Measurements from ENCODE around the gene SPON1.

Gene SPON1

GRCh38 chr11:13993096-13993765, 30.7 kb downstream of the SPON1 start:
- H3K4me3 ChIP-seq, result no peak overlapping the region
- no peak for DNase-seq
- no peak overlapping the region for H3K27ac ChIP-seq
- intact Hi-C loops (cut with DNase I; ENCODE audit: low total_unique reads), result no loop called here
- H3K9me3 ChIP-seq, result no peaks in the 10 kb centered on the region
- no peaks in the 10 kb centered on the region for H3K36me3 ChIP-seq
- no peaks in the 10 kb centered on the region for H3K27me3 ChIP-seq
- no peak for TF ChIP-seq CTCF (IDR thresholded peaks at IDR 0.05)
- no peaks in the 10 kb centered on the region for H3K4me1 ChIP-seq

- H3K9me3 ChIP-seq, result peaks cover 0 to 5% (median 0%) of the 10 kb centered on the region in 3 donors
- intact Hi-C loops (cut with DNase I; ENCODE audit: low total_unique reads), result no loop called here
- TF ChIP-seq CTCF (IDR thresholded peaks at IDR 0.05), result no peak
- H3K4me3 ChIP-seq, result no peak overlapping the region
- no peaks in the 10 kb centered on the region for H3K36me3 ChIP-seq
- no peaks in the 10 kb centered on the region for H3K27me3 ChIP-seq
- no peak for DNase-seq
- no peak overlapping the region for H3K27ac ChIP-seq
- no peaks in the 10 kb centered on the region for H3K4me1 ChIP-seq
Measured at GRCh38 chr11:13997881-13998280, 35.4 kb downstream of the SPON1 start.

- Histone ChIP-seq H3K4me3 (no peak overlapping the region), H3K27me3 (no peaks in the 10 kb centered on the region), H3K27ac (no peak overlapping the region), H3K4me1 (no peaks in the 10 kb centered on the region), H3K9me3 (peaks cover 0 to 5% (median 0%) of the 10 kb centered on the region in 3 donors), H3K36me3 (no peaks in the 10 kb centered on the region)
- DNase-seq, result no peak
- intact Hi-C loops (cut with DNase I; ENCODE audit: low total_unique reads), result no loop called here
- TF ChIP-seq CTCF (IDR thresholded peaks at IDR 0.05), result no peak
Measured at GRCh38 chr11:13999704-14000103, 37.2 kb downstream of the SPON1 start.

GRCh38 chr11:14001597-14001996, 39.1 kb downstream of the SPON1 start:
- DNase-seq, result no peak
- H3K4me1 ChIP-seq, result no peaks in the 10 kb centered on the region
- H3K9me3 ChIP-seq, result peaks cover 0 to 5% (median 0%) of the 10 kb centered on the region in 3 donors
- no peak for TF ChIP-seq CTCF (IDR thresholded peaks at IDR 0.05)
- H3K27ac ChIP-seq, result no peak overlapping the region
- H3K4me3 ChIP-seq, result no peak overlapping the region
- intact Hi-C loops (cut with DNase I; ENCODE audit: low total_unique reads), result no loop called here
- H3K36me3 ChIP-seq, result no peaks in the 10 kb centered on the region
- no peaks in the 10 kb centered on the region for H3K27me3 ChIP-seq

GRCh38 chr11:14007566-14007965, 45.0 kb downstream of the SPON1 start:
- TF ChIP-seq CTCF (IDR thresholded peaks at IDR 0.05), result no peak
- DNase-seq, result no peak
- intact Hi-C loops (cut with DNase I; ENCODE audit: low total_unique reads), result no loop called here
- Histone ChIP-seq H3K27ac (no peak overlapping the region), H3K9me3 (no peaks in the 10 kb centered on the region), H3K36me3 (no peaks in the 10 kb centered on the region), H3K4me1 (no peaks in the 10 kb centered on the region), H3K4me3 (no peak overlapping the region), H3K27me3 (no peaks in the 10 kb centered on the region)

- no peak for DNase-seq
- H3K4me3 ChIP-seq, result no peak overlapping the region
- peaks cover 0 to 5% (median 2%) of the 10 kb centered on the region in 4 donors for H3K4me1 ChIP-seq
- H3K9me3 ChIP-seq, result no peaks in the 10 kb centered on the region
- no peak for TF ChIP-seq CTCF (IDR thresholded peaks at IDR 0.05)
- no peaks in the 10 kb centered on the region for H3K27me3 ChIP-seq
- H3K27ac ChIP-seq, result no peak overlapping the region
- H3K36me3 ChIP-seq, result no peaks in the 10 kb centered on the region
- intact Hi-C loops (cut with DNase I; ENCODE audit: low total_unique reads), result no loop called here
Measured at GRCh38 chr11:14010665-14011064, 48.1 kb downstream of the SPON1 start.

Data from tibial artery (tissue), 4 donors.